Liver (tissue), 3 donors: Measurements from ENCODE around the gene HTR4.

Experiments
- HNF4G ChIP-seq: IDR thresholded peaks from 2 replicates; pipeline ENCODE4 v1.6.1; 2016; ENCODE audit warnings: antibody characterized with exemption
- SP1 ChIP-seq: IDR thresholded peaks from 2 replicates; pipeline ENCODE4 v1.6.1; 2018; ENCODE audit warnings: antibody characterized with exemption, mild to moderate bottlenecking
- TF ChIP-seq, protein P1 (sequence below): fragments of 150-350 bp; IDR thresholded peaks from 2 replicates; pipeline ENCODE4 v1.5.1; 2017; ENCODE audit warnings: improper control_type of control experiment, low read depth, low read length; ENCODE audit not compliant: missing input control
- TF ChIP-seq, protein P2 (sequence below): IDR thresholded peaks from 2 replicates; pipeline ENCODE4 v1.6.1; 2016; ENCODE audit warnings: antibody characterized with exemption, mild to moderate bottlenecking
- donor health status: healthy.
- donor health status: healthy.

DNA sequence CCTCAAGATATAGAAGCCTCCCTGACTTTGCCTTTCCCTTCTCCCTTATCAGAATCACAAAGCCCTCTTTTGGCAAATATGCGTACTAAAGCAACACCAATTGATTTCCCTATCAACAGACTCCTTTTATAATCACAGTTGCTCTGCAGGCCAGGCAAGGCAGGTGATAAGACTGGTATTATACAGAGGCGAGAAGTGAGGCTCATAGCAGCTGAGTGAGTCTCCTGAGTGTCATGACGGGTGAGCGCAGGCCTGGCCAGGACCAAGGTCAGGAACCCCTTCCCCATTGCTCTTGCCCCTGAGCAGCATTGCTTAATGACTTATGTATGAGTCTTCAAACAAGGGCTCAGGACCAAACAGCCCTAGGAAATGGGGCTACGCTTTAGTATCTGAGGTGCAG is 199.8 kb downstream of the HTR4 start:
- TF ChIP-seq, protein P1, sequence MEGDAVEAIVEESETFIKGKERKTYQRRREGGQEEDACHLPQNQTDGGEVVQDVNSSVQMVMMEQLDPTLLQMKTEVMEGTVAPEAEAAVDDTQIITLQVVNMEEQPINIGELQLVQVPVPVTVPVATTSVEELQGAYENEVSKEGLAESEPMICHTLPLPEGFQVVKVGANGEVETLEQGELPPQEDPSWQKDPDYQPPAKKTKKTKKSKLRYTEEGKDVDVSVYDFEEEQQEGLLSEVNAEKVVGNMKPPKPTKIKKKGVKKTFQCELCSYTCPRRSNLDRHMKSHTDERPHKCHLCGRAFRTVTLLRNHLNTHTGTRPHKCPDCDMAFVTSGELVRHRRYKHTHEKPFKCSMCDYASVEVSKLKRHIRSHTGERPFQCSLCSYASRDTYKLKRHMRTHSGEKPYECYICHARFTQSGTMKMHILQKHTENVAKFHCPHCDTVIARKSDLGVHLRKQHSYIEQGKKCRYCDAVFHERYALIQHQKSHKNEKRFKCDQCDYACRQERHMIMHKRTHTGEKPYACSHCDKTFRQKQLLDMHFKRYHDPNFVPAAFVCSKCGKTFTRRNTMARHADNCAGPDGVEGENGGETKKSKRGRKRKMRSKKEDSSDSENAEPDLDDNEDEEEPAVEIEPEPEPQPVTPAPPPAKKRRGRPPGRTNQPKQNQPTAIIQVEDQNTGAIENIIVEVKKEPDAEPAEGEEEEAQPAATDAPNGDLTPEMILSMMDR, result no peak
- TF ChIP-seq HNF4G (no peak), SP1 (no peak)
- TF ChIP-seq, protein P2, sequence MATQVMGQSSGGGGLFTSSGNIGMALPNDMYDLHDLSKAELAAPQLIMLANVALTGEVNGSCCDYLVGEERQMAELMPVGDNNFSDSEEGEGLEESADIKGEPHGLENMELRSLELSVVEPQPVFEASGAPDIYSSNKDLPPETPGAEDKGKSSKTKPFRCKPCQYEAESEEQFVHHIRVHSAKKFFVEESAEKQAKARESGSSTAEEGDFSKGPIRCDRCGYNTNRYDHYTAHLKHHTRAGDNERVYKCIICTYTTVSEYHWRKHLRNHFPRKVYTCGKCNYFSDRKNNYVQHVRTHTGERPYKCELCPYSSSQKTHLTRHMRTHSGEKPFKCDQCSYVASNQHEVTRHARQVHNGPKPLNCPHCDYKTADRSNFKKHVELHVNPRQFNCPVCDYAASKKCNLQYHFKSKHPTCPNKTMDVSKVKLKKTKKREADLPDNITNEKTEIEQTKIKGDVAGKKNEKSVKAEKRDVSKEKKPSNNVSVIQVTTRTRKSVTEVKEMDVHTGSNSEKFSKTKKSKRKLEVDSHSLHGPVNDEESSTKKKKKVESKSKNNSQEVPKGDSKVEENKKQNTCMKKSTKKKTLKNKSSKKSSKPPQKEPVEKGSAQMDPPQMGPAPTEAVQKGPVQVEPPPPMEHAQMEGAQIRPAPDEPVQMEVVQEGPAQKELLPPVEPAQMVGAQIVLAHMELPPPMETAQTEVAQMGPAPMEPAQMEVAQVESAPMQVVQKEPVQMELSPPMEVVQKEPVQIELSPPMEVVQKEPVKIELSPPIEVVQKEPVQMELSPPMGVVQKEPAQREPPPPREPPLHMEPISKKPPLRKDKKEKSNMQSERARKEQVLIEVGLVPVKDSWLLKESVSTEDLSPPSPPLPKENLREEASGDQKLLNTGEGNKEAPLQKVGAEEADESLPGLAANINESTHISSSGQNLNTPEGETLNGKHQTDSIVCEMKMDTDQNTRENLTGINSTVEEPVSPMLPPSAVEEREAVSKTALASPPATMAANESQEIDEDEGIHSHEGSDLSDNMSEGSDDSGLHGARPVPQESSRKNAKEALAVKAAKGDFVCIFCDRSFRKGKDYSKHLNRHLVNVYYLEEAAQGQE, result no peak
